Gastrocnemius medialis (tissue), 4 donors: ENCODE measurements around the gene AHCY.

ENCODE experiments used
- POLR2A ChIP-seq, 2 donors: fragments of 450-650 bp; IDR thresholded peaks; one replicate each; pipeline ENCODE4 v1.6.1; 2017; ENCODE audit warnings: antibody characterized with exemption in 2 of 2, mild to moderate bottlenecking in 2 of 2, moderate library complexity in 2 of 2
- TF ChIP-seq, protein P1 (sequence below), 5 experiments: fragments of 450-650 bp in 3 of 5; fragments of 200-600 bp in 2 of 5; sonication (generic) in 2 of 5; IDR thresholded peaks in 4 of 5; conservative IDR thresholded peaks in 1 of 5; 1 replicate in 4 of 5; 2 replicates in 1 of 5; pipeline ENCODE4 v1.5.1; 2016 to 2019; ENCODE audit warnings: antibody characterized with exemption in 5 of 5, mild to moderate bottlenecking in 3 of 5, moderate library complexity in 3 of 5

DNA sequence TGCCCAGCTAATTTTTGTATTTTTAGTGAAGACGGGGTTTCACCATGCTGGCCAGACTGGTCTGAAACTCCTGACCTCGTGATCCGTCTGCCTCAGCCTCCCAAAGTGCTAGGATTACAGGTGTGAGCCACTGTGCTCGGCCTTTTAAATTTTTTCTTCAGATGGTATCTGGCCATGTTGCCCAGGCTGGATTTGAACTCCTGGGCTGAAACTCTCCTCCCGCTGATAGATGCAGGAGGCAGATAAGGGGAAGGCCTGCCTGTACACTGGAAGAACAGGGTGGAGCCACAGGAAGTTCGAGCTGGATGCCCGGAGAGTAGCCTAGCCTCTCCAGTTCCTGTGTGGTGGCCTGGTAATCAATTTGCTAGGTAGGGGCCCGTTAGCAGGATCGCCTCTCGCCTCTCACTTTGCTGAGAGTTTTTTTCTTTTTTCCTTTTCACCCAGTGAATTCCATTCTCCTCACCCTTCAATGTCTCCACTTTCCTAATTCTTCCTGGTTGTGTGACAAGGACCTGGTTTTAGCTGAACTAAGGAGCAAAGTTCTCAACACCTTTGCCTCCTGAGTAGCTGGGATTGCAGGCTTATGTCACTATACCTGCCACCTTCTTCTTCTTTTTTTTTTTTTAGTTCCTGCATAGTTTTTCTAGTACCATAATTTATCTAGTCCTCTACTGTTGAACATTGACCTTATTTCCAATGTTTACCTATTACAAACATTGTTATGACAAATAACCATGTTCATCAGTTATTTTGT, 40.5 kb upstream of the AHCY start:
- TF ChIP-seq, protein P1, sequence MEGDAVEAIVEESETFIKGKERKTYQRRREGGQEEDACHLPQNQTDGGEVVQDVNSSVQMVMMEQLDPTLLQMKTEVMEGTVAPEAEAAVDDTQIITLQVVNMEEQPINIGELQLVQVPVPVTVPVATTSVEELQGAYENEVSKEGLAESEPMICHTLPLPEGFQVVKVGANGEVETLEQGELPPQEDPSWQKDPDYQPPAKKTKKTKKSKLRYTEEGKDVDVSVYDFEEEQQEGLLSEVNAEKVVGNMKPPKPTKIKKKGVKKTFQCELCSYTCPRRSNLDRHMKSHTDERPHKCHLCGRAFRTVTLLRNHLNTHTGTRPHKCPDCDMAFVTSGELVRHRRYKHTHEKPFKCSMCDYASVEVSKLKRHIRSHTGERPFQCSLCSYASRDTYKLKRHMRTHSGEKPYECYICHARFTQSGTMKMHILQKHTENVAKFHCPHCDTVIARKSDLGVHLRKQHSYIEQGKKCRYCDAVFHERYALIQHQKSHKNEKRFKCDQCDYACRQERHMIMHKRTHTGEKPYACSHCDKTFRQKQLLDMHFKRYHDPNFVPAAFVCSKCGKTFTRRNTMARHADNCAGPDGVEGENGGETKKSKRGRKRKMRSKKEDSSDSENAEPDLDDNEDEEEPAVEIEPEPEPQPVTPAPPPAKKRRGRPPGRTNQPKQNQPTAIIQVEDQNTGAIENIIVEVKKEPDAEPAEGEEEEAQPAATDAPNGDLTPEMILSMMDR (IDR thresholded peaks at IDR 0.05 in 4 of 5, conservative IDR thresholded peaks at IDR 0.05 in 1 of 5) = no peak
- no peak for TF ChIP-seq POLR2A (IDR thresholded peaks at IDR 0.05)
